PC-3 (cell line): ENCODE measurements around the gene CD81. TPM values are rescaled to one million over a fixed set of nuclear protein-coding genes. Genes with fewer than 3 reads are reported as not detected.

Source experiments
- ATAC-seq: fragments of 200-7000 bp; cut with Tn5 transposase; 2 replicates; pipeline ENCODE4 v1.9.1; 2020; ENCODE audit warnings: mild to moderate bottlenecking, moderate library complexity
- Bru-seq: library from RNA; stranded (reverse); fragments of 400-500 nt; gene quantifications from one replicate; lab custom pipeline; 2021; lab: Mats Ljungman, UMichigan
- BruChase-seq, 2 experiments: library from RNA; stranded (reverse); fragments of 400-500 nt; gene quantifications; one replicate each; lab custom pipeline; 2021; lab: Mats Ljungman, UMichigan
- BruUV-seq: library from RNA; stranded (reverse); fragments of 400-500 nt; replicated peaks from 2 replicates; lab custom pipeline; 2021; lab: Mats Ljungman, UMichigan
- CTCF ChIA-PET: fragments of 300-600 bp; sonication (Branson Sonifier 250); formaldehyde crosslinking; loops from one replicate; lab custom pipeline; 2022; ENCODE audit warnings: antibody characterized with exemption; lab: Charles Lee
- POLR2A ChIA-PET: fragments of 300-600 bp; sonication (Branson Sonifier 250); formaldehyde crosslinking; loops from one replicate; lab custom pipeline; 2022; ENCODE audit warnings: antibody characterized with exemption; ENCODE audit not compliant: unreplicated experiment; lab: Charles Lee
- DNase-seq: peaks from one replicate; pipeline ENCODE4 v3.0.0-alpha.2; 2015
- H2AFZ ChIP-seq: fragments of 300-600 bp; sonication (generic); 2 replicates; pipeline ENCODE4 v1.6.0; 2016; ENCODE audit warnings: antibody characterized with exemption, low read length
- H3F3A ChIP-seq: fragments of 300-600 bp; sonication (generic); one replicate; pipeline ENCODE4 v1.6.0; 2017; ENCODE audit warnings: antibody characterized with exemption, low read length, control low read depth, mild to moderate bottlenecking; ENCODE audit not compliant: unreplicated experiment
- H3K27ac ChIP-seq: fragments of 300-600 bp; sonication (generic); 2 replicates; pipeline ENCODE4 v1.5.1; 2016; ENCODE audit warnings: mild to moderate bottlenecking, low read length
- H3K27me3 ChIP-seq: fragments of 300-600 bp; sonication (generic); 2 replicates; pipeline ENCODE4 v1.6.1; 2016; ENCODE audit warnings: low read length, mixed read lengths
- H3K36me3 ChIP-seq: fragments of 300-600 bp; sonication (generic); 2 replicates; pipeline ENCODE4 v1.6.1; 2016; ENCODE audit warnings: low read depth, mixed run types, low read length, mixed read lengths
- H3K4me1 ChIP-seq: fragments of 300-600 bp; sonication (generic); 2 replicates; pipeline ENCODE4 v1.5.1; 2016; ENCODE audit warnings: low read length; ENCODE audit not compliant: insufficient read depth
- H3K4me2 ChIP-seq: fragments of 300-600 bp; sonication (generic); 2 replicates; pipeline ENCODE4 v1.6.0; 2016; ENCODE audit warnings: low read length
- H3K4me3 ChIP-seq: fragments of 300-600 bp; sonication (generic); 2 replicates; pipeline ENCODE4 v1.5.1; 2016; ENCODE audit warnings: mild to moderate bottlenecking, low read length, mixed read lengths
- H3K79me2 ChIP-seq: fragments of 300-600 bp; sonication (generic); 2 replicates; pipeline ENCODE4 v1.6.1; 2017; ENCODE audit warnings: low read length, mixed read lengths
- H3K9ac ChIP-seq: fragments of 300-600 bp; sonication (generic); 2 replicates; pipeline ENCODE4 v1.6.0; 2016; ENCODE audit warnings: mild to moderate bottlenecking, low read length
- H3K9me2 ChIP-seq: fragments of 300-600 bp; sonication (generic); replicated peaks from 2 replicates; pipeline ENCODE4 v1.6.1; 2016; ENCODE audit warnings: mixed run types, low read length, mixed read lengths
- H3K9me3 ChIP-seq: fragments of 300-600 bp; sonication (generic); 2 replicates; pipeline ENCODE4 v1.6.1; 2016; ENCODE audit warnings: low read length, mixed read lengths
- H4K20me1 ChIP-seq: fragments of 300-600 bp; sonication (generic); 2 replicates; pipeline ENCODE4 v1.6.1; 2016; ENCODE audit warnings: low read length, mixed read lengths
- CTCF ChIP-seq: fragments of 300-600 bp; sonication (generic); conservative IDR thresholded peaks from 2 replicates; pipeline ENCODE4 v1.5.1; 2017; ENCODE audit warnings: antibody characterized with exemption, low read depth, mild to moderate bottlenecking, low read length
- EZH2 ChIP-seq: fragments of 300-600 bp; sonication (generic); IDR thresholded peaks from one replicate; pipeline ENCODE4 v1.6.1; 2017; ENCODE audit warnings: antibody characterized with exemption, mild to moderate bottlenecking, low read length; ENCODE audit not compliant: unreplicated experiment
- EZH2phosphoT487 ChIP-seq: fragments of 300-600 bp; sonication (generic); IDR thresholded peaks from 2 replicates; pipeline ENCODE4 v1.6.1; 2018; ENCODE audit warnings: mild to moderate bottlenecking, antibody characterized with exemption, low read length, borderline replicate concordance
- intact Hi-C: fragments of 100-400 bp; cut with micrococcal nuclease; formaldehyde crosslinking; loops from 2 replicates; pipeline ENCODE4 v1.9.0; 2023
- long read RNA-seq: library from polyadenylated mRNA; unstranded; transcript quantifications from one replicate; pipeline ENCODE4 v2.0.0, GENCODE V29; 2021; ENCODE audit not compliant: unreplicated experiment
- total RNA-seq: library from RNA; depleted of rRNA; stranded (reverse); fragments of >200 nt; gene quantifications from 2 replicates; pipeline ENCODE4 v1.2.3, GENCODE V29; 2014; rRNA removed

Gene CD81
- total RNA-seq (134 and 140 TPM in 2 replicates), Bru-seq, nascent RNA (percentile 63 among the genes with signal in this experiment), BruChase-seq, experiment 1, labeled RNA remaining after a 6-hour chase (percentile 73 among the genes with signal in this experiment), BruChase-seq, experiment 2, labeled RNA remaining after a 2-hour chase (percentile 68 among the genes with signal in this experiment)
- long read RNA-seq, transcript CD81-207 (6 exons, 890 nt): minor isoform, 6 of 336 reads
- long read RNA-seq, transcript CD81-204 (5 exons, 940 nt): minor isoform, 5 of 336 reads
- long read RNA-seq, transcript CD81-201 (8 exons, 1,520 nt): major isoform, 270 of 336 reads
- long read RNA-seq, partial matches to known transcripts: 5 of 336 reads
- long read RNA-seq, other reads (novel, unspliced or antisense): 49 of 336 reads

GRCh38 chr11:2376751-2377451 is at the start of gene CD81:
TSS of gene CD81 (plus strand) at chr11:2377310. CDS start at chr11:2377550, 240 bp downstream.
- H2AFZ ChIP-seq: peak within 1 kb of the TSS; percentile 67
- H3K4me3 ChIP-seq: peak within 1 kb of the TSS; percentile 99
- no peaks in the 10 kb centered on the region for H3K4me1 ChIP-seq
- BruUV-seq: no TSS peak
- H3K27ac ChIP-seq: no peak within 1 kb of the TSS
- POLR2A ChIA-PET: interaction anchor here (0.5 to 0.7 kb wide), 6 partner anchors 14 to 994 kb away, joined by 3 to 6 read pairs (median 3); no protein-coding TSS in a partner anchor
- H3K36me3 ChIP-seq: no peaks in the 10 kb centered on the region
- no peaks in the 10 kb centered on the region for H3K27me3 ChIP-seq
- no peaks in the 10 kb centered on the region for H3F3A ChIP-seq
- H3K9ac ChIP-seq: peak within 1 kb of the TSS; percentile 86
- H3K79me2 ChIP-seq: peaks cover 45% of the 10 kb centered on the region
- H3K9me2 ChIP-seq: no peaks in the 10 kb centered on the region
- intact Hi-C loops: loop anchor here (1.0 kb wide), 1 partner anchor 23 kb away; the partner anchor contains the start of gene TSSC4
- H4K20me1 ChIP-seq: peaks cover 37% of the 10 kb centered on the region
- DNase-seq: peak; percentile 22
- peak; percentile 75 for ATAC-seq
- CTCF ChIA-PET: no interaction called here
- no peak for TF ChIP-seq EZH2phosphoT487
- no peak for TF ChIP-seq EZH2
- no peak for TF ChIP-seq CTCF
- H3K9me3 ChIP-seq: no peaks in the 10 kb centered on the region
- H3K4me2 ChIP-seq: peak within 1 kb of the TSS; percentile 94

- DNase-seq (no peak), ATAC-seq (no peak)
- no peak overlapping the region for H2AFZ ChIP-seq
- intact Hi-C loops: no loop called here
- H3K27me3 ChIP-seq: no peaks in the 10 kb centered on the region
- no peaks in the 10 kb centered on the region for H3K79me2 ChIP-seq
- no peak overlapping the region for H3K27ac ChIP-seq
- peaks cover 8% of the 10 kb centered on the region; the same call in 1 of the 2 replicates for H3K4me1 ChIP-seq
- H3K4me3 ChIP-seq: no peak overlapping the region
- ChIA-PET POLR2A (no interaction called here), CTCF (no interaction called here)
- no peaks in the 10 kb centered on the region for H3K9me3 ChIP-seq
- H4K20me1 ChIP-seq: no peaks in the 10 kb centered on the region
- H3F3A ChIP-seq: no peaks in the 10 kb centered on the region
- TF ChIP-seq CTCF (no peak), EZH2 (no peak), EZH2phosphoT487 (no peak)
- H3K36me3 ChIP-seq: no peaks in the 10 kb centered on the region
- H3K9me2 ChIP-seq: no peaks in the 10 kb centered on the region
- H3K9ac ChIP-seq: no peak overlapping the region
- no peak overlapping the region for H3K4me2 ChIP-seq
- BruUV-seq: no TSS peak
Observed at GRCh38 chr11:2328021-2328420, 49.1 kb upstream of the CD81 start.
